ENCODE results near the gene TMEM106B. TPM values are rescaled to one million over a fixed set of nuclear protein-coding genes. Genes with fewer than 3 reads are reported as not detected.

TMEM106B gene
- total and polyA plus RNA-seq, 2 experiments from 2014 or later, result 20.1 to 42.8 TPM

- TF ChIP-seq EZH2 (IDR thresholded peaks at IDR 0.05; ENCODE audit: low read depth, unreplicated experiment), result no peak
These were observed 14.7 kb upstream of the TMEM106B start (continued) for GRCh38 chr7:12196386-12196785.

- H3K27ac Mint-ChIP-seq, result peak overlapping the region; percentile 2
- Histone ChIP-seq H3K27me3 (ENCODE audit: insufficient read depth) (no peaks in the 10 kb centered on the region), H3K4me1 (ENCODE audit: insufficient read depth) (peaks cover 15% of the 10 kb centered on the region), H3K4me3 (no peak overlapping the region), H4K20me1 (replicated peaks; ENCODE audit: insufficient read depth) (no peaks in the 10 kb centered on the region), H3K79me2 (replicated peaks; ENCODE audit: insufficient read depth) (no peaks in the 10 kb centered on the region), H3F3A (replicated peaks; ENCODE audit: low read depth) (no peaks in the 10 kb centered on the region), H3K36me3 (ENCODE audit: insufficient read depth) (no peaks in the 10 kb centered on the region), H3K27ac (ENCODE audit: low read depth) (peak overlapping the region; percentile 9), H3K9me2 (ENCODE audit: insufficient read depth) (no peaks in the 10 kb centered on the region), H3K4me2 (peak overlapping the region; percentile 5; the same call in 1 of the 2 replicates), H2AFZ (no peak overlapping the region)
- ATAC-seq (peak; percentile 71), DNase-seq (ENCODE audit: low spot score) (peak; percentile 75)
- peaks cover 24% of the 10 kb centered on the region for H3K4me1 Mint-ChIP-seq
- 0 out of 3 replicates have a peak overlapping the region, but pooled peaks have one; percentile 10 for H3K4me3 Mint-ChIP-seq
- no peaks in the 10 kb centered on the region for H3K27me3 Mint-ChIP-seq (ENCODE audit: insufficient read depth, low read depth, poor library complexity)
- H3K36me3 Mint-ChIP-seq (ENCODE audit: low read depth), result no peaks in the 10 kb centered on the region
- H3K9me3 Mint-ChIP-seq, result no peaks in the 10 kb centered on the region
- TF ChIP-seq NANOG (IDR thresholded peaks at IDR 0.05; ENCODE audit: borderline replicate concordance) (no peak), ETS1 (IDR thresholded peaks at IDR 0.05) (no peak), EZH2phosphoT487 (IDR thresholded peaks at IDR 0.05; ENCODE audit: unreplicated experiment) (no peak), ZNF462 (CRISPR knock-in tag; IDR thresholded peaks at IDR 0.05) (no peak), EZH2 (IDR thresholded peaks at IDR 0.05; ENCODE audit: low read depth, unreplicated experiment) (no peak), CTCF (conservative IDR thresholded peaks at IDR 0.05; ENCODE audit: low read depth in 2 of 2) (no peak), STAT1 (IDR thresholded peaks at IDR 0.05; ENCODE audit: unreplicated experiment) (no peak), CREB1 (CRISPR knock-in tag; IDR thresholded peaks at IDR 0.05; ENCODE audit: low read depth) (no peak), JUNB (IDR thresholded peaks at IDR 0.05; ENCODE audit: unreplicated experiment) (no peak), ZNF331 (CRISPR knock-in tag; IDR thresholded peaks at IDR 0.05; ENCODE audit: low read depth) (no peak), POLR2AphosphoS5 (IDR thresholded peaks at IDR 0.05; ENCODE audit: low read depth) (no peak)
These were observed 11.7 kb upstream of the TMEM106B start for GRCh38 chr7:12199363-12199762.

All from GM23338 (cell line).